Mammary epithelial cell (primary cell): ENCODE measurements around the gene ABTB2.

Experiments
- EZH2 ChIP-seq: IDR thresholded peaks from 2 replicates; pipeline ENCODE4 v1.6.1; 2012; ENCODE audit warnings: low read length, inconsistent platforms, borderline replicate concordance
- TF ChIP-seq, protein P1 (sequence below), 2 donors: IDR thresholded peaks in 1 of 2; conservative IDR thresholded peaks in 1 of 2; 2 replicates each; pipeline ENCODE4 v1.5.1; 2011 to 2012; ENCODE audit warnings: inconsistent platforms in 2 of 2, low read length in 2 of 2, mild to moderate bottlenecking in 2 of 2, control low read depth in 1 of 2, low read depth in 1 of 2; ENCODE audit not compliant: insufficient read depth in 1 of 2; ENCODE audit errors: extremely low read depth in 1 of 2

DNA sequence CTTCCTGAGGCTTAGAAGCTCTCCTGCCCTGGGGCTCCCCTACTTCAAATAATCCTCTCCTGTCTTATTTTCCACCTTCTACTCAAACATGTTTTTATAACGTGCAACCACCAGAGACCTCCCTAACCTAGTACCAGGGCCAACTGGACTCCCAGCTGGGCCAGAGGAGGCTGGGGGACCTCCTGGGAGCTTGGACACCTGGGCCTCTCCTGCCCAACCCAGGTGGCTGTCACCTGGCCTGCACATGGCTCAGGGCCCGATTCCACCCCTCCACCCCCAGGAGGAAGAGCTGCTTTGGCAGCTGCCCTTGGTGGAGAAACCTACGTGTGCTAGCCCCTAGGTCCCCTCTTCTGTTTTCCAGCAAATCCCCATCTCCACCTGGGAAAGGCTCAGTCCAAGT lies 105.2 kb downstream of the ABTB2 start:
- TF ChIP-seq EZH2: no peak
- TF ChIP-seq, protein P1, sequence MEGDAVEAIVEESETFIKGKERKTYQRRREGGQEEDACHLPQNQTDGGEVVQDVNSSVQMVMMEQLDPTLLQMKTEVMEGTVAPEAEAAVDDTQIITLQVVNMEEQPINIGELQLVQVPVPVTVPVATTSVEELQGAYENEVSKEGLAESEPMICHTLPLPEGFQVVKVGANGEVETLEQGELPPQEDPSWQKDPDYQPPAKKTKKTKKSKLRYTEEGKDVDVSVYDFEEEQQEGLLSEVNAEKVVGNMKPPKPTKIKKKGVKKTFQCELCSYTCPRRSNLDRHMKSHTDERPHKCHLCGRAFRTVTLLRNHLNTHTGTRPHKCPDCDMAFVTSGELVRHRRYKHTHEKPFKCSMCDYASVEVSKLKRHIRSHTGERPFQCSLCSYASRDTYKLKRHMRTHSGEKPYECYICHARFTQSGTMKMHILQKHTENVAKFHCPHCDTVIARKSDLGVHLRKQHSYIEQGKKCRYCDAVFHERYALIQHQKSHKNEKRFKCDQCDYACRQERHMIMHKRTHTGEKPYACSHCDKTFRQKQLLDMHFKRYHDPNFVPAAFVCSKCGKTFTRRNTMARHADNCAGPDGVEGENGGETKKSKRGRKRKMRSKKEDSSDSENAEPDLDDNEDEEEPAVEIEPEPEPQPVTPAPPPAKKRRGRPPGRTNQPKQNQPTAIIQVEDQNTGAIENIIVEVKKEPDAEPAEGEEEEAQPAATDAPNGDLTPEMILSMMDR (conservative IDR thresholded peaks at IDR 0.05 in 1 of 2, IDR thresholded peaks at IDR 0.05 in 1 of 2; ENCODE audit: extremely low read depth in 1 of 2, insufficient read depth in 1 of 2, low read depth in 1 of 2, low read length in 2 of 2): no peak
